Measurements from ENCODE around the gene SLC7A6OS.

The SLC7A6OS gene

DNA sequence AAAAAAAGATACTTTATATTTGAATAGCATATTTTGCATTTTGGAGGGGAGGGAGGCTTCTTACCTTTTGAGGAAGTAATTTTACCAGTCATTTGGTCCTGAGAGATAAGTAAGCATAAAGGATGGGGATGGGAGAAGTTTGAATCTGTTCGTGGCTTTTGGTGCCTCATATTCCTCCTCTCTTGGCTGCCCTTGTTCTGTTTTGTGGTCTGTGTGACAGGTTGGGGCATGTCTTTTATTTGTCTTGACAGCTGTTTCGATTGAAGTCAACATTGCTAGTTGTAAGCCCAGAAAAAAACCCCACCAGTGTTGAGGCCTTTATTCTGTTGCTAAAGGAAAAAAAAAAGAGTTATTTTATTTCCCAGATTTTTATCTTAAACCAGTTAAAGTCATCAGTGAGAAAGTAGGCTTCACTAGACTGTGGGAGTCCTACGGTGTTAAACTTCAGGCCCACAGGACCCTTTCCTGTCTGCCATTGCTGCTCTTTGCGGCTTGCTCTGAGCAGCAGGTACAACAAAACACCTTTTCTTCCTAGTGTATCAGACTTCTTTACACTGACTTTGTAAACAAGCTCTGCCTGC lies 35.0 kb downstream of the SLC7A6OS start:
- no peak for DNase-seq

DNA sequence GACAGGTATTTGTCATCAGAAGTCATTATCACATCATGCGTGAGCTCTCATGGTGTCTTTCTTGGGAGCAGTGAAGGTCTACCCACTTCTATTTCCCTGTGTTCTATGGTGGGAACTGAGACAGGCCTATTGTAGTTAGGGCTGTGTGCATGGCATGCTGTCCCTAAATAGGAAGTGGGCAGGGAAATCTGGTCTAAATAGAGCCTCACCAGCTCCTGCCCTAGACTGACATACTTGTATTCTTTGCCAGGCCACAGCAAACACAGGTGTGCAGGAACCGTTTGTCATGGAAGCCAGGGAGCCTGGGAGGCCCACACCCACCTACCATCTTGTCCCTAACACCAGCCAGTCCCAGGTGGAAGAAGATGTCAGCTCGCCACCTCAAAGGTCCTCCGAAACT lies 36.3 kb downstream of the SLC7A6OS start:
- DNase-seq = no peak

DNA sequence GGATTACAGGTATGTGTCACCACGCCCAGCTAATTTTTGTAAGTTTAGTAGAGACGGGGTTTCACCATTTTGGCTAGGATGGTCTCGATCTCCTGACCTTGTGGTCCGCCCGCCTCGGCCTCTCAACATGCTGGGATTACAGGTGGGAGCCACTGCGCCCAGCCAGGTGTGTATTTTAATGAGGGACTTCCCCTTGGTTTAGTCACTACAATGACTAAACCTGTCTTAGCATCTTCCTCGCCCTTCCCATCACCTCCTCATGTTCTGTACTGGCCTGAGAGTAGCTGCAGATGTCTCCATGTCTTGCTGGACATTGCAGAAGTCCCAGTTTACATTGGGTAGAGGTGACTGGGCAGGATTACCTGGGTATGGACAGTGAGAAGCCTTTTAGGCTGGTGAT lies 36.9 kb downstream of the SLC7A6OS start:
- no peak for DNase-seq

DNA sequence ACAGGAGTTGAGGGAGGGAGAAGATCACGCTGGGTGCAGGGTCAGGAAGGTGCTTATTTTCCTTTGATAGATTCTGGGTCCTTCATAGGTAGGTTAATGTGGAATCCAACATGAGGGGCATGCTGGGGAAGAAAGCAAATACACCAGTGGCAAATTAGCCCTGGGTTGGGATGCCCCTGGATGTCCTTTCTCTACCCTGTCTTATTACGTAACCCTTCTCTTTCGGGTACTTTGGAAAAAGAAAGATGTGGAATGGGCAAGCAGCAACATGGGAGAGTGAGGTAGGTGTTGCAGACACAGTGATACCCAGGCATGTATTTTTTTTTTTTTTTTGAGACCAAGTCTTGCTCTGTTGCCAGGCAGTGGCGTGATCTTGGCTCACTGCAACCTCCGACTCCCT lies 37.3 kb downstream of the SLC7A6OS start:
- no peak for DNase-seq

DNA sequence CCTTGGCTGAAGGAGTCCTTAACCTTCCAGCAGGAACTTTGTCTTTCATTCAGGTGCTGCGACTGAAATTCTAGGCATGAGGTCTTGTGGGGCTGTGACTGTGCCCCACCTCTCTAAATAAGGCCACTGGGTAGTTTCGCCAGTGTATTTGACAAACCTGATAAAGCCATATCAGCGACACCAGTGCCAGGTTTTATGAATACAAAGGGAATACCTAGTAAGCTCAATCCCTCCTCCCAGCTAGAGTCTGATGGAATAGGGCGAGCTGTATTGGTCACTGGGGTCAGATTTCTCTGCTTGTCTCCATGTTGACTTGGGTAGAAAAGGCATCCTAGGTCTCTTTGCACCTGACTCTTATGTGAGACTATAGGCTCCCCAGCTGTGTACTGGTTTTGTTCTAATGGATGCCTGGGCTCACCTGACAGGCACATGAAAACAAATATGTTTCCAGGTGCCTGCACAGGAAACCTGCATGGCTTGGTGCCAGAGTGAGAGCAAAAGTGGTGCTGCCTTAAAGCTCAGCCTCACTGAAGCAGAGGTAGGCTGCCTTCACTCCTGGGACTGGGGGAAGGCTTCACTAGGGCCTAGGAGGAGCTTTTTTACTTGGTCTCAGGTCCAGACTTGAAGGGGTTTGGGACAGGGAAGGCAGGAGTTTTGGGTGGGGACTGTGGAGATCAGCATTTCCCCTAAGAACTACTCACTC lies 38.1 kb downstream of the SLC7A6OS start:
- no peak for DNase-seq

DNA sequence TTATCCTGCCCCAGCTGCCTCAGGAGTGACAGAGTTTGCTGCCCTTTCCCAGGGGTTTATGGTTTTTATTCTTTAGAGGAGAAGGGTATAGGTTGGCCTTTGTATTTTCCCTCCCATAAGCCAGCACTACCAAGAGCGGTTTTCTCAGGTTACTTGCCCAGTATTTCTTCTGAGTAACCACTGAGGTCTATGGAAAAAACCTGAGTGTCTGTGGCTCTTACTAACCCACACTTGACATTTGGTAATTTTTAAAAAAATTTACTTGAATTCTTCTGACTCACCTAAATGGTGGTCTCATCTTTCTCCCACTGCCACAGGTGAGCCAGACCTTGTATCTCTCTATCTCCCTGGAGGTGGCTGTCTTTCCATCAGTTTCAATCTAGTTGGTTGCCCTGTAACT lies 40.4 kb downstream of the SLC7A6OS start:
- no peak for DNase-seq

DNA sequence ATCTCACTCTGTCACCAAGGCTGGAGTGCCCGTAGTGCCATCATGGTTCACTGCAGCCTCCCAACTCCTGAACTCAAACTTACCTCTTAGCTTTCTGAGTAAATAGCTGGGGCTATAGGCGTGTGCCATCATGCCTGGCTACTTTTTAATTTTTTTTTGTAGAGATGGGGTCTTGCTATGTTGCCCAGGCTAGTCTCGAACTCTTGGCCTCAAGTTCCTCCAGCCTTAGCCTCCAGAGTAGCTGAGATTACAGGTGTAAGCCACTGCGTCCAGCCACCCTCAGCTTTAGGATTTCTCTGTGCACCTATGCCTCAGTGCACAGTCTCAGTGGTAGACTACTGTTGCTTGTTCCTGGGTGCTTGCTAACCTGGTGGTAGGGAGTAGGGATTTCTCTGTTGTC lies 41.0 kb downstream of the SLC7A6OS start:
- no peak for DNase-seq

DNA sequence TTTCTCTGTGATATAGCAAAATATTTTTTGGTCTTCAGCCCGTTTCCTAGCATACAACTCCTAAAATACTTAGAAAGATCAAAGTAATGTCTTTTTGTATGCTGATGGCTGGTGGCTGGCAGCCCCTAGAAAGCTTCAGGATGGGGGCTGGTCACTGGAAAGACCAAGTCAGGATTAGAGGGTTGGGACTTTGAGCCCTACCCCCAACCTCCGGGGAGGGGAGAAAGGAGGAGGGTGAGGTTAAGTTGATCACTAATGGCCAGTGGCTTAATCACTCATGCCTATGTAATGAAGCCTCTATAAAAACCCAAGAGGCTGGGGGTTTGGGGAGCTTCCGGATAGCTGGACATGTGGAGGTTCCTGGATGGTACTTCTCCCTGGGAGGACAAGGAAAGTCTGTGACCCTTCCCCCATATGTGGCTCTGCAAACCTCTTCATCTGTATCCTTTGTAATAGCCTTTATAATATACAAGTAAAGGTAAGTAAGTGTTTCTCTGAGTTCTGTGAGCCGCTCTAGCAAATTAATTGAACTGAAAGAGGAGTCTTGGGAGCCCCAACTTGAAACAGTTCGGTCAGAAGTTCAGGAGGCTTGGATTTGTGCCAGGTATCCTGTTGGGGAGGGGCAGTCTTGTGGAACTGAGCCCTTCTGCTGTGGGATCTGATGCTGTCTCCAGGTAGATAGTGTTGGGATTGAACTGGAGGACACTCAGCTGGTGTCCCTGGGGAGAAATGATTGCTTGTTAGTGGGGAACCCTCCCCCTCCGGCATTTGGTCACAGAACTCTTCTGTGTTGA lies 42.9 kb downstream of the SLC7A6OS start:
- DNase-seq = no peak

DNA sequence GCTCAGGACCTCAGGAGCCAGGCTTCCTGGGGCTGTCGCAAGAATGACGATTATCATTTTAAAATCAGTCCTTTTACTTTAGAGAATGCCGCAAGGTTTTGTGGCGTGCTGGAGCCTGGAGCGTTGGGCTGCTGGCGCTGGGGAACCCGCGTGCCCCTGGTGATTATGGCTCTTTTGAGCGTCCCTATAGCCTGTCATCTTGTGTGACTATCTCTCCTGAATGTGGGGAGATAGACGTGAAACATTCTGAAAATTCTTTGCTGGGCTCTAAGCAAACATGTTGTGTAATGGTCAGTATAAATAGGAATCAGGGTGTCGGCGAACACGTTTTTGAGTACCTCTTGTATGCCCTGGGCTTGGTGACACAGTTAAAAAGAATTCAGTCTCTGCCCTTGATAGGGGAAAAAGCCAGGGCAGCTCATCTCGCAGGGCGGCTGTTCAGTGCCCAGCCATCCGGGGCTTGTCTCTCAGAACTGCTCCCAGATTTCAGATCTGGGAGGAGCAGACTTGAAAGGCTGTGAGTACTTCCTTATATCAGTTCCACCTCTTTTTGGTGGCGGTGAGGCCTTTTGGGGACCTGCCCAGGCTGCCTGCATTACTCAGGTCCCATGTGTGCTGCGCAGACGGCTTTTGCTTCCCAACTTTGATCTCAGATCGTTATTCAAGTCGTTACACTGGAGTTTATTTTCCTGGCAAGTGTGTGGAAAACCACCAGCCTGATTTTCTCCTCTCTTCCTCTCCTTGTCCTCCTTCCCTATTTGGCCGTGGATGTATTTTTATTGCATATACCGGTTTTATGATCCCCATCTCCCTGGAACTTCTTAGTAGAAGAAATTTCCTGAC lies 45.4 kb downstream of the SLC7A6OS start:
- DNase-seq = peak; percentile 55

DNA sequence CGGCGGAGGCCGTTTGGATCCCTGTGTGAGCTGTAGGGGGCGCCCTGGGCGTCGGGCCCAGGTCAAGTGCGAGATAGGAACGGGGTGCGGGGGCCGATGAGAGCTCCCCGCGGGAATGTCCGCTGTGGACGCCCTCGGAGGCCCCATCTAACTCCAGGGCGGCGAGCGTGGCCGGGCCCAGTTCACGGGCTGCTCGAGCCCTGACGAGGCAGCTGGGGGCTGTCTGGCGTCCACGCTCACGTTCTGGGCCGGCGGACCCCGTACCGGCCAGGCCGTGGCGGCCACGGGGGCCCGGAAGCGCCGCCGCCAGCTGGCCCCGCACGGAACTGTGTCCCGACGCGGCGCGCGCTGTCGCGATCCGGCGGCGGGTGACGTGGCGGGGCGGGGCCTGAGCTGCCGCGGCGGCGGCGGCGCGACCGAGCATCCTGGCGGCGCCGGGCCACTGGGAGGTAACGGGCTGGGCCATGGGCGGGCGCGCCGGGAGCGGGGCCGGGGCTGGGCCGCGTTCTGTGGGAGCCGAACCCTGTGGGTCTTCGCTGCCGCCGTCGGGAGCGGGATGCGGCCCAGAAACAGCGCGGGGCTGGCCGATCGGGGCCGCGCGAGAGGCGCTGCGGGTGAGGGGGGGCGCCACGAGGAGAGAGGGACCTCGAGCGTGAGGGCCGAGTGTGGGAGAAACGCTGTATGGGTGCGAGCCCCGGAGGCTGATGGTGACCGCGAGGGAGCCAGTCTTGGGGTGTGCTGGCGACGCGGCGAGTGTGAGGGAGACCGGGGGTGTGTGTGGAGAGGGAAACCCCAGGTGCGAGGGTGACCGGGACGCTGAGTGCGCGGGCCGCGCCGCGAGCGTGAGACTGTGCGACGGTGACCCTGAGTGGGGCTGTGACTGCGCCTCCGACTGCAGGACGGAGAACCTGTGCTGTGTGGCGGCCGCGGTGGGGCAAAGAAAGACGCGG lies 46.3 kb downstream of the SLC7A6OS start, which contains the start of gene SLC7A6:
Gene SLC7A6 (plus strand): TSS at position 399 of the 950 bp plus-strand sequence. CDS start 10,201 bp downstream, outside the sequence.
- DNase-seq = no peak

DNA sequence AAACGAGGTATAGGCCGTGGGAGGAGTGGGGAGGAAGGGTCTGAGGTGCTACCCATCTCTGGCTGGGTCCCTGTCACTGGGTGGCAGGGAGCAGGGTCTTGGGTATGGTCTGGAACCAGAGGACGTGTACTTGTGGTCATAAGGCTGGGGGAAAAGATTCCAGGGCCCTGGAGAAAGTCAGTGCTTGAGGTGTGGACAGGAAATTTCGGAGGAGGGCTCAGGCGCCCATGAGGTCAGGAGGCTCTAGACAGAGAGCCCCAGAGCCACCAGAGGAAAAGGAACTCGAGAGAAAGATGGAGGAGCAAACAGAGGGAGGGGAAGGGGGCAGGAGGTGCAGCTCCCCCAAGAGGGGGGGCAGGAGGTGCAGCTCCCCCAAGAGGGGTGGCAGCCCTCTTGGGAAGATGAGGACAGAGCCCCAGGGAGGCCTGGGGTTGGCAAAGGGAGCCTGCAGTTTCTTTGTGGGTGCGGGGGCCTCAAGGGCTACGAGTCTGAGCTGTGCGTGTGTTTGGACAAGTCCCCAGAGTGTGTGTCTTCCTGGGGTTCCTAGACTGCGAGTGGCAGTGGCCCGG lies 47.1 kb downstream of the SLC7A6OS start:
- no peak for DNase-seq

DNA sequence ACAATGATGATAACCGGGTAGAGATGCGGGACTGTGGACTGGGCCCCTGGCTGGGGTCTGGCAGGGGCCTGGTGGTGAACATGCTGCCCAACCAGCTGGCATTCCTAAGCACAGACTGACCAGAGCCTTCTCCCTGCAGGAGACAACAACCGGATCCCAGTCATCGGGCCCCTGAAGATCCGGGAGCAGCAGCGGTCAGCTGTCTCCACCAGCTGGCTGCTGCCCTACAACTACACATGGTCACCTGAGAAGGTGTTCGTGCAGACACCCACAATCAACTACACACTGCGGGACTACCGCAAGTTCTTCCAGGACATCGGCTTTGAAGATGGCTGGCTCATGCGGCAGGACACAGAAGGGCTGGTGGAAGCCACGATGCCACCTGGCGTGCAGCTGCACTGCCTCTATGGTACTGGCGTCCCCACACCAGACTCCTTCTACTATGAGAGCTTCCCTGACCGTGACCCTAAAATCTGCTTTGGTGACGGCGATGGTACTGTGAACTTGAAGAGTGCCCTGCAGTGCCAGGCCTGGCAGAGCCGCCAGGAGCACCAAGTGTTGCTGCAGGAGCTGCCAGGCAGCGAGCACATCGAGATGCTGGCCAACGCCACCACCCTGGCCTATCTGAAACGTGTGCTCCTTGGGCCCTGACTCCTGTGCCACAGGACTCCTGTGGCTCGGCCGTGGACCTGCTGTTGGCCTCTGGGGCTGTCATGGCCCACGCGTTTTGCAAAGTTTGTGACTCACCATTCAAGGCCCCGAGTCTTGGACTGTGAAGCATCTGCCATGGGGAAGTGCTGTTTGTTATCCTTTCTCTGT lies 51.5 kb downstream of the SLC7A6OS start:
- DNase-seq = no peak

DNA sequence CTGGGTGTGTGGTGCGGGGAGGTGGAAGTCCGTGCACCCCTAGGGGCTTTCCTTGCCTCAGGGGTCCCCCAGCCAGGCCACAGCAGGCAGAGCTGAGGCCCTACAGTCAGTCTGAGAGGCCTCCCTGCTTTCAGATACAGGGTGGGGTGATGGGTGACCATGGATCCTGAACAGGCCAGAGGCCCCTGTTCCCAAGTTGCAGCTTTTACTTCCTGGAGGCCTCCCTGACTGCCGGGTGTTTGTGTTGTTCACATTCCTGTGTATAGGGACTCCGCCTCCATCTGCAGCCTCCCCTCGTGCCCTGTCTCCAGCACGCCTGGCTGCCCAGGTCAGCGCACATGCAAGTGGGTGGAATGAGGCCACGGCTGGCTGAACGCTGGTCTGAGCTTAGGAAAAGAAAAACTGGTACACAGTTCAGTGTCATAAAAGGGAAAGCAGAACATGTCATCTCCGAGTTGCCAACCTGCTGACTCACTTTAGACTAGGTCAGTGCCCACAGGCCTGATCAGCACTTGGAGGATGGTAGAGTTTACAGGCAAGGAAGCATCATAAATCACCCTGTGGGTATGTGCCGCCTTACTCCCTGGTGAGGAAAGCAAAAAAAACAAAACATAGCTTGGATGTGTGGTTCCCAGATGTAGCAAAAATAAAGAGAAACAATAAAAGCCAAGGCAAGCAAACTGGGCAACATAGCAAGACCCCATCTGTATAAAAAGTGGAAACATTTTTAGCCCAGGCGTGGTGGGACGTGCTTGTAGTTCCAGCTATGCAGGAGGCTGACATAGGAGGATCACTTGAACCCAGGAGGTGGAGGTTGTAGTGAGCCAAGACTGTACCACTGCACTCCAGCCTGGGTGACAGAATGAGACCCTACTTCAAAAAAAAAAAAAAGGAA lies 52.6 kb downstream of the SLC7A6OS start:
- no peak for DNase-seq

DNA sequence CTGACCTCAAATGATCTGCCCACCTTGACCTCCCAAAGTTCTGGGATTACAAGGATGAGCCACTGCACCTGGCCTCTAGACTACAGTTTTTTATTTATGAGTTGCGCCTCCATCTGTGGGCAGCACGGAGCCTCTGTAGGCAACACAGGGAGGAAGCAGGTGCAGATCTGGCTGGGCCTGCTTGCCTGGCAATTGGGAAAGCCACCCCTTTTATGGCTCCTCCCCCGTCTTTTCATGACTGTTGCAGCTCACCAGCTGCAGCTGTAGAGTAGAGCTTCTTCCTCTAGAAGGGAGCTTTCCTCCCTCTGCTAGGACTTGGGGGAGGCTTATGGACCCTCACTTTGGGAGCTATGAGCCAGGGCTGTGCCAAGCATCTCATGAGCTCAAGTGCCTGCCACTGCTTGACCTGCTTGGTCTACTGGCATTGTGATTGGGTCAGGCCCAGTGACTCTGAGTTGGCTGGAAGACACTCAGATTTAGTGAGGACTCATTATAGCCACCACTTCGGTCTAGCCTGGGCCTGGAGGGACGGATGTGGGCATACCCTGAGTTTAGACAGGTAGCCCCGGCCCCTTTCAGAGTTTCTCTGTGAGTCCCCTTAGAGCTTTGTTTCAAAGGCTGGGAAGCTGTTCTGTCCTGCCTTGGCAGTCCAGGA lies 53.4 kb downstream of the SLC7A6OS start:
- DNase-seq = no peak

DNA sequence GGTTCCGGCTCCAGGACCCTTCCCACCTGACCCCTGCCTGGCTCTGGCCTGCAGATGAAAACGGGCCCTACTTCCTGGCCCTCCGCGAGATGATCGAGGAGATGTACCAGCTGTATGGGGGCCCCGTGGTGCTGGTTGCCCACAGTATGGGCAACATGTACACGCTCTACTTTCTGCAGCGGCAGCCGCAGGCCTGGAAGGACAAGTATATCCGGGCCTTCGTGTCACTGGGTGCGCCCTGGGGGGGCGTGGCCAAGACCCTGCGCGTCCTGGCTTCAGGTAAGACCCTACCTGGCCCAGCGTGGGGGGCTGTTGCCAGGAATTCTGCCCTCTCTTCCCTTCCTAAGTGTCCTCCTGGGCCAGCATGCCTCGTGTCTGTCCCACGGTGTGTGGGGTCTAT lies 55.0 kb downstream of the SLC7A6OS start:
- no peak for DNase-seq

DNA sequence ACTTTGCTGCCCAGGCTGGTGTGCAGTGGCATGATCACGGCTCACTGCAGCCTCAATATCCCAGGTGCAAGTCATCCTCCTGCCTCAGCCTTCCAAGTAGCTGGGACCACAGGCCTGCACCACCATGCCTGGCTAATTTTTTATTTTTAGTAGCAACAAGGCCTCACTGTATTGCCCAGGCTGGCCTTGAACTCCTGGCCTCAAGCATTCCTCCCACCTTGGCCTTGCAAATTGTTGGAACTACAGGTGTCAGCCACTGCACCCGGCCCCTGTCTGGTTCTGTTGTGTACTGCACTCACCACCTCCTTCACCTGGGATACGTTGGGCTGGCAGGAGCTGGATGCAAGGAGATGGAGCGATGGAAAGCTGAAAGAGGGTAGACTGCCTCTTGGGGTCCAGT lies 57.0 kb downstream of the SLC7A6OS start:
- DNase-seq = no peak

DNA sequence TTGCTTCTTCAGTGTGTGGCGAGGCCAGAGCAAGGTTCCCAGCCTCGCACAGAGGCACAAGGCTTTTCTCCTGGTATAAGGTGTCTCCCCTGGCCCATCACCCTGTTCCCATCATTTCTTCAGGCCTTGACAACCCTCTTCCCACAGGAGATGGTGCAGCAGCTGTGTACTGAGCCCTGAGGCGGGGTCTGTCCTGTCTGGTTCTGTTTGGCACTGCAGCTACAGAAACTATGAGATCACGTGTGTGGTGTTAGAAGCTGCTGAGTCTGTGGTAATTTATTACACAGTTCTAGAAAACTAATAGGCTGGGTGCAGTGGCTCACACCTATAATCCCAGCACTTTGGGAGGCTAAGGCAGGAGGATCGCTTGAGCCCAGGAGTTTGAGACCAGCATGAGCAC lies 58.4 kb downstream of the SLC7A6OS start:
- no peak for DNase-seq

DNA sequence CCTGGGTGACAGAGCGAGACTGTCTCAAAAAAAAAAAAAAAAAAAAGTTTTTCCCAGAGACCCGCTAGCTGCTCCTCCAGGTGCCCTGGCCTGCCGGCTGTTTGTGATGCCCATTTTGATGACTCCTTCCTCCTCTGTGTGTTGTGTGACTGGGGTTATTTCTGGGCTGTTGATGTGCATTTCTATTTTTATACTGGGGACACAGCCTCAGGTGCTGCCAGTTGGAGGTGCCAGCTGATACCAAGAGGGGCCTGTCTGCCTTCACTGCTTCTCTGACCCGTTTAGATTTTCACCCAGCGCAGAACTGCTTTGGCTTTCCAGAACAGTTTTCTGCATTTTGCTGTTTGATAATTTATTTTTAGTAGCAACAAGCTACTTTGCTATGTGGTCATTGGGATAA lies 58.9 kb downstream of the SLC7A6OS start:
- no peak for DNase-seq

DNA sequence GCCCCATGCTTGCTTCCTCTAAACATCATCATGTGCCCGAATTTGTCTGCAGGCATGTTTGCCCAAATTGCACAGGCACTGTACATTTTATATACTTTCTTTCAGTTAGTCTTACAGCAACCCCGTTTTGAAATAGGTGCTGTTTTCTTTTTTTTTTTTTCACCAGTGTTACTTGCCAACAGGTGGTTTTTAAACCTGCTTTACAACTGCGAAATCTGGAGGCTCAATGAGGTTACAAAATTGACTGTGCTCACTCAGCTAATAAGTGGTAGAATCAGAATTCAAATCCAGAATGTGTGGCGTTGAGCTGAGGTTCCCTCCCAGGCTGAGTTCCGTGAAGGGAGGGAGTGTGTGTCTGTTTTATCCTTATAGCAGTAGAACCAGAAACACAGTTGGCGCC lies 59.8 kb downstream of the SLC7A6OS start:
- no peak for DNase-seq
